ENCODE data around the gene THAP4. TPM values are rescaled to one million over a fixed set of nuclear protein-coding genes. Genes with fewer than 3 reads are reported as not detected.

The THAP4 gene
- total RNA-seq, 1 experiment from 2014 or later = 88.6 TPM

DNA sequence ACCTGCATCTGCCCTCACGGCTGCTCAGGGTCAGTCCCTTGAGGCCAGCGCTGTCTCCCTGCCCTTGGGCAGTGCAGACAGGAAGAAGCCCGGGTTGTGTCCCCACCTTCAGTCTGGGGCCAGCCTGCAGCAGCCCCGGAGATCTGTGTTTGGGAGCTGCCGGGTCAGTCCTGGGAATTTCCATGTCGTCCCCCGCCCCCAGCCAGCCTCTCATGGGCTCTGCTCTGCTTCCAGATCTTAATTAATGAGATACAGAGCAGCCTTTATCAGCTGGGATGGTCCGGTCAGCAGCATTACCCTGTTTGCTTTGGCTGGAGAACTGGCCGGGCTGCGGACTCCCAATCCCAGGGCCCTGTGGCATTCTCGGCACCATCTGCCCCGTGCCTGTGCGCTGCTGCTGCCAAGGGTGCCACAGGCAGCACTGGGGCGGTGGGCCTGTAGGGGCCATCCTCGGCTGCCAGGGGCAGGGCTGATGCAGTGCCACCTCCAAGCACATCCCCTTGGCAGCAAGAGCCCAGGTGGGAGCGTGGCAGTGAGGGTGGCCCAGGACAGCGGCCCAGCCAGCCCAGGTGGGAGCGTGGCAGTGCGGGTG, 76.0 kb downstream of the THAP4 start:
- ATAC-seq = no peak
- TF ChIP-seq RORB (CRISPR knock-in tag; IDR thresholded peaks at IDR 0.05) (no peak), ZNF423 (CRISPR knock-in tag; IDR thresholded peaks at IDR 0.05) (no peak), ZNF317 (CRISPR knock-in tag; IDR thresholded peaks at IDR 0.05; ENCODE audit: borderline replicate concordance, low read depth) (no peak), CREB1 (CRISPR knock-in tag; IDR thresholded peaks at IDR 0.05) (no peak), IRF2 (CRISPR knock-in tag; IDR thresholded peaks at IDR 0.05; ENCODE audit: borderline replicate concordance, low read depth) (no peak), NFE2L1 (CRISPR knock-in tag; IDR thresholded peaks at IDR 0.05) (no peak), GABPB1 (CRISPR knock-in tag; IDR thresholded peaks at IDR 0.05) (no peak), EMX1 (CRISPR knock-in tag; IDR thresholded peaks at IDR 0.05) (no peak)
- TF ChIP-seq, protein P1, sequence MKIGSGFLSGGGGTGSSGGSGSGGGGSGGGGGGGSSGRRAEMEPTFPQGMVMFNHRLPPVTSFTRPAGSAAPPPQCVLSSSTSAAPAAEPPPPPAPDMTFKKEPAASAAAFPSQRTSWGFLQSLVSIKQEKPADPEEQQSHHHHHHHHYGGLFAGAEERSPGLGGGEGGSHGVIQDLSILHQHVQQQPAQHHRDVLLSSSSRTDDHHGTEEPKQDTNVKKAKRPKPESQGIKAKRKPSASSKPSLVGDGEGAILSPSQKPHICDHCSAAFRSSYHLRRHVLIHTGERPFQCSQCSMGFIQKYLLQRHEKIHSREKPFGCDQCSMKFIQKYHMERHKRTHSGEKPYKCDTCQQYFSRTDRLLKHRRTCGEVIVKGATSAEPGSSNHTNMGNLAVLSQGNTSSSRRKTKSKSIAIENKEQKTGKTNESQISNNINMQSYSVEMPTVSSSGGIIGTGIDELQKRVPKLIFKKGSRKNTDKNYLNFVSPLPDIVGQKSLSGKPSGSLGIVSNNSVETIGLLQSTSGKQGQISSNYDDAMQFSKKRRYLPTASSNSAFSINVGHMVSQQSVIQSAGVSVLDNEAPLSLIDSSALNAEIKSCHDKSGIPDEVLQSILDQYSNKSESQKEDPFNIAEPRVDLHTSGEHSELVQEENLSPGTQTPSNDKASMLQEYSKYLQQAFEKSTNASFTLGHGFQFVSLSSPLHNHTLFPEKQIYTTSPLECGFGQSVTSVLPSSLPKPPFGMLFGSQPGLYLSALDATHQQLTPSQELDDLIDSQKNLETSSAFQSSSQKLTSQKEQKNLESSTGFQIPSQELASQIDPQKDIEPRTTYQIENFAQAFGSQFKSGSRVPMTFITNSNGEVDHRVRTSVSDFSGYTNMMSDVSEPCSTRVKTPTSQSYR (CRISPR knock-in tag; IDR thresholded peaks at IDR 0.05) = no peak
- TF ChIP-seq, protein P2, sequence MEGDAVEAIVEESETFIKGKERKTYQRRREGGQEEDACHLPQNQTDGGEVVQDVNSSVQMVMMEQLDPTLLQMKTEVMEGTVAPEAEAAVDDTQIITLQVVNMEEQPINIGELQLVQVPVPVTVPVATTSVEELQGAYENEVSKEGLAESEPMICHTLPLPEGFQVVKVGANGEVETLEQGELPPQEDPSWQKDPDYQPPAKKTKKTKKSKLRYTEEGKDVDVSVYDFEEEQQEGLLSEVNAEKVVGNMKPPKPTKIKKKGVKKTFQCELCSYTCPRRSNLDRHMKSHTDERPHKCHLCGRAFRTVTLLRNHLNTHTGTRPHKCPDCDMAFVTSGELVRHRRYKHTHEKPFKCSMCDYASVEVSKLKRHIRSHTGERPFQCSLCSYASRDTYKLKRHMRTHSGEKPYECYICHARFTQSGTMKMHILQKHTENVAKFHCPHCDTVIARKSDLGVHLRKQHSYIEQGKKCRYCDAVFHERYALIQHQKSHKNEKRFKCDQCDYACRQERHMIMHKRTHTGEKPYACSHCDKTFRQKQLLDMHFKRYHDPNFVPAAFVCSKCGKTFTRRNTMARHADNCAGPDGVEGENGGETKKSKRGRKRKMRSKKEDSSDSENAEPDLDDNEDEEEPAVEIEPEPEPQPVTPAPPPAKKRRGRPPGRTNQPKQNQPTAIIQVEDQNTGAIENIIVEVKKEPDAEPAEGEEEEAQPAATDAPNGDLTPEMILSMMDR (IDR thresholded peaks at IDR 0.05) = no peak
- TF ChIP-seq, protein P3, sequence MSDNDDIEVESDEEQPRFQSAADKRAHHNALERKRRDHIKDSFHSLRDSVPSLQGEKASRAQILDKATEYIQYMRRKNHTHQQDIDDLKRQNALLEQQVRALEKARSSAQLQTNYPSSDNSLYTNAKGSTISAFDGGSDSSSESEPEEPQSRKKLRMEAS (CRISPR knock-in tag; IDR thresholded peaks at IDR 0.05) = no peak
- TF ChIP-seq, protein P4, sequence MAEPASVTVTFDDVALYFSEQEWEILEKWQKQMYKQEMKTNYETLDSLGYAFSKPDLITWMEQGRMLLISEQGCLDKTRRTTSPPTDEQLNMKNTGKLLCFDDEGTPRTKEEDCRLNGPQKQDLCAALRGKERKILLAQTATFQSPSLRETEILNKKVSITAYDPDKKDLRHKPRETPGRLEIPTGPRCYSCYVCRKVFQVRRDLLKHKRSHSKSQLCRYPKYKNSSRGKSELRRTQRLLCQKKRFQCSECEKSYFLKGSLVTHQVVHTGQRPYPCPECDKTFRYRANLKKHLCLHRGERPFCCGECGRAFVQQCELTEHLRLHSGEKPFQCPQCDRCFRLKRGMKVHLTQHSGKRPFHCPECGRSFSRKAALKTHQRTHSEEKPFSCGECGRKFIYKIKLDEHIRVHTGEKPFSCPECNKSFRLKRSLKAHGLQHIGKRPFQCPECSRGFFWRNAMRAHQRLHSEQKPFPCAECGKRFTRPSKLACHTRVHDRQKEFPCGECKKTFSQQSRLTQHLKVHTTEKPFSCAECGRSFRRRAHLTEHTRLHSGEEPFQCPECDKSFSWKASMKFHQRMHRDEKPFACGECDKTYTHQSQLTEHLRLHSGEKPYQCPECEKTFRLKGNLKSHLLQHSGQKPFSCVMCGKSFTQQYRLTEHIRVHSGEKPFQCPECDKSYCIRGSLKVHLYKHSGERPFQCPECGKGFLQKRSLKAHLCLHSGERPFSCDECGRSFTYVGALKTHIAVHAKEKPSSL (CRISPR knock-in tag; conservative IDR thresholded peaks at IDR 0.05) = no peak
- TF ChIP-seq, protein P5, sequence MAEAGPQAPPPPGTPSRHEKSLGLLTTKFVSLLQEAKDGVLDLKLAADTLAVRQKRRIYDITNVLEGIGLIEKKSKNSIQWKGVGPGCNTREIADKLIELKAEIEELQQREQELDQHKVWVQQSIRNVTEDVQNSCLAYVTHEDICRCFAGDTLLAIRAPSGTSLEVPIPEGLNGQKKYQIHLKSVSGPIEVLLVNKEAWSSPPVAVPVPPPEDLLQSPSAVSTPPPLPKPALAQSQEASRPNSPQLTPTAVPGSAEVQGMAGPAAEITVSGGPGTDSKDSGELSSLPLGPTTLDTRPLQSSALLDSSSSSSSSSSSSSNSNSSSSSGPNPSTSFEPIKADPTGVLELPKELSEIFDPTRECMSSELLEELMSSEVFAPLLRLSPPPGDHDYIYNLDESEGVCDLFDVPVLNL (CRISPR knock-in tag; IDR thresholded peaks at IDR 0.05; ENCODE audit: borderline replicate concordance, low read depth) = no peak
- TF ChIP-seq, protein P6, sequence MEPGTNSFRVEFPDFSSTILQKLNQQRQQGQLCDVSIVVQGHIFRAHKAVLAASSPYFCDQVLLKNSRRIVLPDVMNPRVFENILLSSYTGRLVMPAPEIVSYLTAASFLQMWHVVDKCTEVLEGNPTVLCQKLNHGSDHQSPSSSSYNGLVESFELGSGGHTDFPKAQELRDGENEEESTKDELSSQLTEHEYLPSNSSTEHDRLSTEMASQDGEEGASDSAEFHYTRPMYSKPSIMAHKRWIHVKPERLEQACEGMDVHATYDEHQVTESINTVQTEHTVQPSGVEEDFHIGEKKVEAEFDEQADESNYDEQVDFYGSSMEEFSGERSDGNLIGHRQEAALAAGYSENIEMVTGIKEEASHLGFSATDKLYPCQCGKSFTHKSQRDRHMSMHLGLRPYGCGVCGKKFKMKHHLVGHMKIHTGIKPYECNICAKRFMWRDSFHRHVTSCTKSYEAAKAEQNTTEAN (CRISPR knock-in tag; IDR thresholded peaks at IDR 0.05) = no peak

More for the DNA sequence above, 76.0 kb downstream of the THAP4 start:
- Mint-ChIP-seq H3K27ac (no peak overlapping the region), H3K4me1 (peaks cover 25% of the 10 kb centered on the region), H3K9me3 (peaks cover 12% of the 10 kb centered on the region), H3K27me3 (ENCODE audit: low read depth) (peaks cover 4% of the 10 kb centered on the region; the same call in 1 of the 2 replicates), H3K4me3 (no peak overlapping the region), H3K36me3 (peaks cover 6% of the 10 kb centered on the region)
- POLR2A ChIA-PET = no interaction called here
- CTCF ChIA-PET = interaction anchor here (1.4 kb wide), 1 partner anchor 38 kb away, joined by 3 read pairs; no protein-coding TSS in a partner anchor
- no peak for DNase-seq (ENCODE audit: low spot score)

Measured in WTC11 (cell line).